HG02938 (cell line): Measurements from ENCODE around the gene CNBP.
A peak's percentile ranks its signal among the peaks of the same experiment; 100 is the strongest.

Experiments used
- ATAC-seq: cut with Tn5 transposase; IDR thresholded peaks from one replicate; pipeline ENCODE4 v1.9.1; 2021; ENCODE audit warnings: mild to moderate bottlenecking, moderate library complexity; ENCODE audit not compliant: unreplicated experiment

CNBP gene

DNA sequence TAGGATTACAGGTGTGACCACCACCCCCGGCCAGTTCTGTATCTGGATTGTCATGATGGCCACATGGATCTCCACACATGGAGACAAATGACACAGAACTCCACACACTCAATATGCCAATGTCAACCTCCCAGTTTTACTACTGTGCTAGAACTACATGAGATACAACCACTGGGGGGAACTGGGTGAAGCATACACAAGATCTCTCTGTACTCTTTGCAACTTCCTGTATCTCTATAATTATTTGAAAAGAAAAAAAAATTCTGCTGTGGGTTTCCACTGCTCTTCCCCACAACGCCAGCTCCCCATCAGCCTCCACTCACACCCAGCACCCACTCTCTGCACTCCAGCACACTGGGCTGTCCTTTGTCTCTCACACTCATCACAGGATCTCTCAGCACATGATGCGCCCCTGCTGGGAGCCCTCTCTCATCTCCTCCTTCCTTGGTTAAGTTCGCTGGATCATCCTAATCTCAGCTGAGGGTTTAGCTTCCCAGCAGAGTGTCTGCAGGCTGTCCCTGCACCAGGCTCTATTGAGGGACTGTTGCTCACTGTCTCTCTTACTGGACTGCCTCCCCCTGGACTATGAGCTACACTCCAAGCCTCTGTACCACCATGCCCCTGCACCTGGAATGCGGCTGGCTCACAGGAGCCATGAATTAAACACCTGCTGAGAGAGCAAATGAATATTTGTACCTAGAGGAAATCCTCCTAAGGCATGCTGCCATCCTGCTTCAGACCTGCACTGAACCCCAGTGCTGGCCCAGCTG lies 51.4 kb downstream of the CNBP start:
- ATAC-seq: no peak

DNA sequence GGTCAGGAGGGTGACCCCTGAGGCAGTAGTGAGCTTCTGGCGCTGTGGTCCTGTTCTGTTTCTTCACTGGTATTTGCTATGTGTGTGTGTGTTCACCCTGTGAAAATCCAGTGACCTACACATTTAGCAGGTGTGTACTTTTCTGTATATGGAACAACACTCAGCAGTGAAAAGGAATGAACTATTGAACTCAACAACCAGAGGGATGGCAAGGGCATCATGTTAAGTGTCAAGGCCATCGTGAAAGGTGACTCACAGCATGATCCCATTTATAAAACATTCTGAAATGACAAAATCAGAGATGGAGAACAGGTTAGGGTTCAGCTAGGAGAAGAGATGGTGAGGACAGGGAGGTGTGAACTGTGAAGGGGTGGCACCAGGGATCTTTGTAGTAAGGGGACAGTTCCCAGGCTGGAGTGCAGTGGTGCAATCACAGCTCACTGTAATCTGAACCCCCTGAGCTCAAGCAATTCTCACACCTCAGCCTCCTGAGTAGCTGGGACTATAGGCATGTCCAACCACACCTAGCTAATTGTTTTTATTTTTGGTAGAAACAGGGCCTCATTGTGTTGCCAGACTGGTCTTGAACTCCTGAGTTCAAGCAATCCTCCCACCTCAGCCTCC lies 52.1 kb downstream of the CNBP start:
- no peak for ATAC-seq

DNA sequence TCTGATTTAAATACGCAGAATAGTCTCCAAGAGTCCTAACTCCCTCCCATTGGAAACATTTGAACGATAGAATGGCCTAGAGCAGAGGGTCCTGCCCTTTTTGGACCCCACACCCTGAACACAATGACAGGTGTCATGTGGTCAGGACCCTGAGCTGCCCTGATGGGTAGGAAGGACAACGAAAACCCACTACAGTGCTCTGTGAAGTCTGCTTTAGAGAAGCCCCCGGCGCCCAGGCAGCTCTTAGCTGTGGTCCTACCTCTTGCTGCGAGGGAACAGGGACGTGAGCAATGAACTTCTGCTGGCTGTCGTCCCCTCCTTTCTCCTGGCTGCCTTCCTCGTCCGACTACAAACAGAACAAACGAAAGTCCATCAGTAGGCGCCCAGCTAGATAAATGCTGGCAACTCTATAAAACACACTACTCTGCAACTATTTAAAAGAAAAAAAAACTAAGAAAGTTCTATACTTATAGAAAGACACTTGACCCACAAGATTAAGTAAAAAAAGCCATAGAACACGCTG lies 53.3 kb downstream of the CNBP start:
- ATAC-seq: no peak

DNA sequence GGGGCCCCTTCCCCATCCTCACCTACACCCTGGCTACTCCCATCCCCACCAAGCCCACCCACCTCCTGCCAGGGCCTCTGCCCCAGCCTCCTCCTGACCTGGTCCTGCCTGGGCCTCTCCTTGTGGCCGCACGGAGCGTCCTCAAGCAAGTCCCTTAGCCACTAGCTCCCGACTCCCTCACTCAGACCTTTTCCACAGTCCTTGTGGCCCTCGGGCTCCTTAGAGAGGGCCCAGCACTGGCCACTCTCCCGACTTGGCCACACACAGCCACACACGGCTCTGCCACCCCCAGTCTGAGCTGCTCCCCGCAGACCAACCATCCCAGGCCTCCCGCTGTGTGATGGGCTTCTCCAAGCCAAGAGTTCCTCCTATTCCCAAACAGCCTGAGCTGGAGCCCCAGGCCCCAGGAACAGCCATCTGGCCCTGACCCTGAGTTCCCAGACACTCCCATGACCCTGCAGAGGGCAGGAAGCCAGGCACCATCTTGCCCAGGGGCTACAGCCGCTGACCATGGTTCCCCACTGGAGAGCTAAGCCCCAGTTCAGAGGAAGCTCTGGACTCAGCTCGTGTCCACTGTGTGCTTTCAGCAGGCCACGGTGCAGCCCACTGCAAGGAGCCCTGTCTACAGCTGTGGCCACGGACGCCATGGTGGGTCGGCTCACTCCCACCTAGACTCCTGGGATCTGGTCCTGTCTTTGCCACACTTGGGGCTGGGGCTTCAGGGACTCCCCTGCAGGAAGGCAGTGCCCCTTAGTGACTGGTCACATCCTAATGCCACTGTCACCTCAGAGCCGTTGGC lies 55.1 kb downstream of the CNBP start:
- no peak for ATAC-seq

DNA sequence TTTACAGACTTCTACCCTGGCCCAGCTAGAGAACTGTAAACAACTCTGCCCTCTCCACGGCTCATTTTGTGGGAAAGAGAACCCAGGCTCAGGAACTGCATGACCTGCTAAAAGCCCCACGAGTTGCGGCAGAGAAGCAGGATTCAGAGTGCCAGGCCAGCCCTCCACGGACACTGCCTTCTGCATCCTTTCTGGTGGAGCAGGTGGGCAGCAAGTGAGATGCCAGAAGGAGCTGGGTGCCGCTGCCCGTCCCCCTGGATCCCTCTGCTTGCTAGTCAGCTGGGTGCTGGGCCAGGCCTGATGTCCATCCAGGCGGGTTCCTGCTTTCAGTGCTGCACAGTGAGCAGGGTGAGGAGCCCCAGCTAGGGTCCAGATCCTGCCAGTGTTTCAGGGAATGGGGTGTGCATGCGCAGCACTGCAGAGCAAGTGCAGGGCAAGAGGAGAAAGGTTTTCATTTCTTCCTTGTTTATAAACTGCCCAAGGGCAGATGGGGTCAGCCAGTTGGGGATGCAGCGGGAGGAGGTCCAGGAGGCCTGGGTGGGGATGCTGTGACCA lies 56.9 kb downstream of the CNBP start:
- no peak for ATAC-seq

DNA sequence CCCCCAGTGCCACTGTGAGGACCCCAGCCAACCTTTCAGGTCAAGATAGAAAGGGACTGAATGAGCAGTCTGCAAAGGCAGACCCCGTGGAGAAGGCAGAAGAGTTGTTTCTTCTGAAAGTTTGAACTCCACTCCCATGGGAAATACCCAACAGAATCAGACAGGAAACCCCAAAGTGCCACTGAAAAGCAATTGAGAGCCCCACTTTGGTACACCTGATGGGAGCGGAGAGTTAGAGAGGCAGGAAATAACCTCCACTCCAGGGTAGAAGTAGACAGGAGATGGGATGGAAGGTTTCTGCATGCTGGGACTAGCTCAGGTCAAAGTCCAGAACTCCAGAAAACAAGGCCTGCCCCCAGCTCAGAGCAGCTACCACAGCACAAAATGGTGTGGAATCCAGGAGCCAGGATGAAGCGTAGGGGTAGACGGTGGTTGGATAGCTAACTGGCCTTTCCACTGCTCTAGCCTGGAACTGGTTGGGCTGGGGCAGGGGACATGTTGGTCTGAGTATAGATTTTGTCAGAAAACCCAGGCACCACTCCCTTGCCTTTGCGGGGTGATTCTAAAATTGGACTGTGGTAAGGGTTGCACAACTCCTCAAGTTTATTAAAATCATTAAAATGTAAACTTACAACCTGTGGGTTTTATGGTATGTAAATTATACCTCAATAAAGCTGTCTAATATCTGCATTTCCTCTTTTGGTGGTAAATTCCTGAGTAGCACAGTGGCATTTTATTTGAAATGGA lies 60.2 kb downstream of the CNBP start:
- ATAC-seq: no peak

DNA sequence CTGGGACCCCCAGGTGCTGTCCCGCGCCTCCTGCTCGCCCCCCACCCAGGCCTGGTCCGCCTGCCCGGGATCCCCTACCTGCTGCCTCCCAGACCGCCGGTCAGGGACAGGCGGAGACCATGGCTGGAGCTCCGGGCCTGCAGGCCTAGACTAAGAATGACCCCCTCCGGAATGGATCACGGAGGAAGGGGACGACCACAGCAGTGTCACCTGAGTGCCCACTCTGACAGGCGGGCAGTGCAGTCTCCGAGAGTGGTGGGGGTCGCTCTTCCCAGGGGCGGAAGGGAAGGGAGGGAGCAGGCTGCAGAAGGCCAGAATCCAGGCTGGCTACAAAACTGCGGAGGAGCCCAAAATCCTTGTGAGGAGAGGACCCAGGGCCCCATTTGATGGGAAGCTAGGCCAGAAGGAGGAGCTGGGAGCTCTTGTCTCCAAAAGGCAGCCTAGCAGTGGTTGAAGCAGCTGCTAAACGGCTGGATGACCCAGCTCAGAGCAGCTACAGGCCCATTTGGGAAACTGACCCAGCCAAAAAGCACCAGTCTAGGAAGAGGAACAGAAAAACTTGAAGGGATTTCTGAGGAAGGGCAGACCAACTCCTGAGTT lies 61.2 kb downstream of the CNBP start:
- no peak for ATAC-seq

DNA sequence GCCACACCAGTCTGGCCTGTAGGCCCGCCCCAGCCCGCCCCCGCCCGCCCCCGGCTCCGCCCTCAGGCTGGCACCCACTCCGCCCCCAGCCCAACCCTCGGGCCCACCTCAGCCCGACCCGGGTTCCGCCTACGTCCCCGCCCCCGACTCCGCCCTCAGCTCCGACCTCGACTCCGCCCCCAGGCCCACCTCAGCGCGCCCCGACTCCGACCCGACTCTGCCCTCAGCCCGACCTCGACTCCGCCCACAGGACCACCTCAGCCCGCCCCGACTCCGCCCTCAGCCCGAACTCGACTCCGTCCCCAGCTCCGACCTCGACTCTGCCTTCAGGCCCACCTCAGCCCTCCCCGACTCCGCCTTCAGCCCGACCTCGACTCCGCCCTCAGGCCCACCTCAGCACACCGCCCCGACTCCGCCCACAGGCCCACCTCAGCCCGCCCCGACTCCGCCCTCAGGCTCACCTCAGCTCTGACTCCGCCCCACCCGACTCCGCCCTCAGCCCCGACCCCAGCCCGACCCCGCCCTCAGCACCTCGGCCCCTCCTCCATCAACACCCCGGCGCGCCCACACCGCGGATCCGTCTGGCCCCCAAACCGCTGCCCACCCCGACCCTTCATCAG lies 61.8 kb downstream of the CNBP start, which contains the start of gene RAB43:
TSS of gene RAB43 (minus strand) at position 13 of the 620 bp plus-strand sequence. CDS start 315 bp downstream, outside the sequence.
- ATAC-seq: no peak

DNA sequence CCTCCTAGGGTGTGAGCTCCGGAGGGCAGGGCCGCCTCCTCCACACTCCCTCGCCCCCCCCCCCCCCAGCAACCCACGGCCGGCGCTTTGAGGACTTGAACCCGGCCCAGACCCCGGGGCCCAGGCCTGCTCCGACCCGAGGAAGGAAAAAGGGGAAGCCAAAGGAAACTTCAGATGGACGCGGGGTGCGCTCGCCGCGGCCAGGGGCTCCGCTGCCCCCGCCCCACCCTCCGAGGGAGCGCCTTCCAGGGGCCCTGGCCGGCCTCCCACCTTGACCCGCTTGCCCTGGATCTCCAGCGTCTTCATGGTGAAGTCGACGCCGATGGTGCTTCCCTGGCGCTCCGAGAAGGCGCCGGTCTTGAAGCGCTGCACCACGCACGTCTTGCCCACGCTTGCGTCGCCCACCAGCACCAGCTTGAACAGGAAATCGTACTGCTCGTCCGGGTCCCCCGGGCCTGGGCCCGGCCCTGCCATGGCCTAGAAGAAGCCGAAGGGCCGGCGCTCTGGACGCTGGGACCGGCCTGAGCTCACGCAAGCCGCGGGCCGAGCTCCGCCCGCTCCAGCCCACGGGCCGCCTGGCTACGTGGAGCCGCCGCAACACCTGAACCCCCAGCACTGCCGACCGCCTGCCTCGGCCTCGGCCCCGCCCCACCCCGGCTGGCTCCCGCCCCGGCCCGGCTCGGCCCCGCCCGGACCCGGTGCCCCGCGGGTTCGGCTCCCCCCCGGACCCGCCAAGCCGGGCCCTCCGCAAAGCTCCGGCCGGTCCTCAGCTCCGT lies 62.5 kb downstream of the CNBP start:
- ATAC-seq: peak; percentile 5

DNA sequence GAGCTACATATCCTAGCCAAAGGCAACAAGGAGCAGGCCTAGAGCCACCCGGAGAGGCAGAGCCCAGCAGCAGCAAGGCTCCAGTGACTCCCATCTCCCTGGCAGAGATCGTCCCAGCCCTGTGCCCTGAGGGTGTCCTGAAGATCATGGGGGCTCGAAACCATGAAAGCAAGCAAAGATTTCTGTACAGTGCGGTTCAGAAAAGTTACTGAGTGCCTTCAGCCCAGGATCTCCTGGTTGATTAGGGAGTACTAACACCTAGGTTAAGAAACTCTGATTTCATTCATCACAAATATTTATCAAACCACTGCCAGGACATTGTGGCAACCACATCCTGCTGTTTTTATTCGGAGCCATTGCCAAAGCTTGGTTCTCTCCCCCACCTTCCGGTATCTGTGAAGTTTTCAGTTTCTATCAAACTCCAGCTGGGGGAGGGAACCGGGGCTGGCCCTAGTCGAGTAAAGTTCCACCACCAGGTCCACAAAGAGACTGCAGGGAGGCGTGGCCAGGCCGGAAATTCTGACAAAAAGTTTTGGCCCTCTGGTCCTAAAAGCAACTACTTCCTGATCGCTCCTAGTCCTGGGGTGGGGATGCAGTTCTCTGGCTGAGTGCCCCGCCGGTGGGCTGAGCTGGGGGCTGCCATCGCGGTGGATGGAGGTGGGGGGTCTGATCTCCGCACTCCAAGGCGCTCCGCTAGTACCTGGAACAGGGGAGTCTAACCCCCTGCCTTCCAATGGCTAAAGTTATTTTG lies 63.3 kb downstream of the CNBP start:
- ATAC-seq: peak; percentile 67

DNA sequence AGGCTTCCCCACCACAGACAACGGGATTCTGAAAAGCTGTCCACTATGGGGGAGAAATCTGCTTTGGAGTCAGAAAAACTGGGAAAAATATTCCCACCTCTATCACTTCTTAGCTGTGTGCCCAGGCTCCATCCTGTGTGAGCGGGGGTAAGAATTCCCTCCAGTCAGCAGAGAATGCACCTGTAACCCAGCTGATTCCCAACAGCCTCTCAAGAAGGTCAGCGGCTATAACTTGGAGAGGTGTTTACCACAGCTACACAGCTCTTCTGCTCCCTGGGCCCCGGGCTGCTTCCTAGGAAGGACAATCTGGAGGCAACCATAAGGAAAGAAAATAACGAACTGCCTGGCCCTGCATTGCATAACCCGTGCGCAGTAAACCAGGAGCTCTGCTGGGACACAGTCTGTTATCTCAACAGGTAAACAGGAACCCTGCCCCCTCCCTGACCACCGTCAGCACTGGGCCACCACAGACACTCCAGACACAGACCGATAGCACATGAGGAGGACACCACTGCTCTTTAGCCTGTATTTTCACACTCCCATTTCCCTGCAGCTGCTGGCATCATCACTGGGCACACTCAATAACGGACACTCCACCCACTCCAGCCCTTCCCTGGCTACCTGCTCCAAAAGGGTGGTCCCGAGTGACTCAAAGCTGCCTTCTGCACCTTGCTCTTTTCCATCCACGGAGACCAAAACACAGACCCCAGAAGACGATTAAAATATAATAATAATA lies 64.2 kb downstream of the CNBP start:
- ATAC-seq: no peak

DNA sequence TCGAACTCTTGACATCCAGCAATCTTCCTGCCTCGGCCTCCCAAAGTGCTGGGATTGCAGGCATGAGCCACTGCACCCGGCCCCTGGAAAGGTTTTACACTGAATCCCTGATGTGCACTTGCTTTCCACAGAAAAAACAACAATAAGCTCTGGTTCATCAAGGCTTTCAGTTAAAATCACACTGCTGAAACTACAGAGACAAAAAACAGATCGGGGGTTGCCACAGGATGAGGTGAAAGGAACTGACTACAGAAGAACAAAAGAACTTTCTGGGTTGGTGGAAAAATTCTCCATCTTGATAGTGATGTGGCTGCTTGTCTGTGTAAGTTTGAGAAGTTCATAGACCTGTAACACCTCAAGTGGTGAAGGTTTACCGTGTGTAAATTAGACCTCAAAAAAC lies 65.0 kb downstream of the CNBP start:
- ATAC-seq: no peak
